SK-N-MC (cell line): ENCODE data around the gene CD1C.

Source experiments
- EZH2 ChIP-seq: fragments of 200-600 bp; sonication (generic); IDR thresholded peaks from one replicate; pipeline ENCODE4 v1.6.1; 2017; ENCODE audit warnings: antibody characterized with exemption
- POLR2AphosphoS5 ChIP-seq: IDR thresholded peaks from 2 replicates; pipeline ENCODE4 v1.6.1; 2012; ENCODE audit warnings: mild to moderate bottlenecking, low read depth, low read length, borderline replicate concordance

- TF ChIP-seq EZH2 (no peak), POLR2AphosphoS5 (no peak)
These were observed 21.3 kb downstream of the CD1C start for GRCh38 chr1:158311066-158311465.
